GM18951 (cell line): Measurements from ENCODE around the gene LPP.

Experiments
- POLR2A ChIP-seq: IDR thresholded peaks from 4 replicates; pipeline ENCODE4 v1.6.1; 2011; ENCODE audit warnings: mild to moderate bottlenecking; ENCODE audit not compliant: insufficient read length, insufficient read depth; ENCODE audit errors: extremely low read depth
- in situ Hi-C: fragments of 300-500 bp; cut with MboI; formaldehyde crosslinking; loops from one replicate; pipeline ENCODE4 v1.12.0; 2022; ENCODE audit warnings: low sequenced_read_pairs, mixed read lengths, inconsistent platforms; ENCODE audit not compliant: unreplicated experiment

The LPP gene

GRCh38 chr3:188200481-188200880 is 46.5 kb downstream of the LPP start:
- in situ Hi-C loops, result no loop called here
- no peak for TF ChIP-seq POLR2A

GRCh38 chr3:188202358-188203138 is 48.6 kb downstream of the LPP start:
- TF ChIP-seq POLR2A, result no peak
- in situ Hi-C loops, result no loop called here

GRCh38 chr3:188204526-188204925 is 50.6 kb downstream of the LPP start:
- no peak for TF ChIP-seq POLR2A
- in situ Hi-C loops, result no loop called here

- no peak for TF ChIP-seq POLR2A
- in situ Hi-C loops, result no loop called here
Observed at GRCh38 chr3:188205992-188206416, 52.0 kb downstream of the LPP start.

GRCh38 chr3:188206787-188207186 is 52.8 kb downstream of the LPP start:
- in situ Hi-C loops, result no loop called here
- no peak for TF ChIP-seq POLR2A

GRCh38 chr3:188207941-188208515 is 54.1 kb downstream of the LPP start:
- in situ Hi-C loops, result no loop called here

GRCh38 chr3:188208516-188208981 is 54.6 kb downstream of the LPP start:
- in situ Hi-C loops, result no loop called here
- TF ChIP-seq POLR2A, result no peak

More at GRCh38 chr3:188207941-188208515, 54.1 kb downstream of the LPP start:
- no peak for TF ChIP-seq POLR2A

GRCh38 chr3:188209034-188209433 is 55.1 kb downstream of the LPP start:
- in situ Hi-C loops, result no loop called here
- TF ChIP-seq POLR2A, result no peak

- in situ Hi-C loops, result no loop called here
- no peak for TF ChIP-seq POLR2A
Observed at GRCh38 chr3:188209740-188210139, 55.8 kb downstream of the LPP start.

GRCh38 chr3:188211476-188211875 is 57.5 kb downstream of the LPP start:
- in situ Hi-C loops, result no loop called here

GRCh38 chr3:188212308-188212969 is 58.5 kb downstream of the LPP start:
- in situ Hi-C loops, result no loop called here

More at GRCh38 chr3:188211476-188211875, 57.5 kb downstream of the LPP start:
- no peak for TF ChIP-seq POLR2A

GRCh38 chr3:188214442-188214841 is 60.5 kb downstream of the LPP start:
- in situ Hi-C loops, result no loop called here
- no peak for TF ChIP-seq POLR2A

More at GRCh38 chr3:188212308-188212969, 58.5 kb downstream of the LPP start:
- no peak for TF ChIP-seq POLR2A

GRCh38 chr3:188215129-188215528 is 61.2 kb downstream of the LPP start:
- in situ Hi-C loops, result no loop called here

More at GRCh38 chr3:188215129-188215528, 61.2 kb downstream of the LPP start:
- no peak for TF ChIP-seq POLR2A
